ENCODE measurements around the gene ENKUR. TPM values are rescaled to one million over a fixed set of nuclear protein-coding genes. Genes with fewer than 3 reads are reported as not detected.

ENKUR gene
- total RNA-seq, 2 experiments from 2014 or later = not detected

- H3K9me3 Mint-ChIP-seq = no peaks in the 10 kb centered on the region
- DNase-seq (no peak), ATAC-seq (ENCODE audit: low read depth) (no peak)
- H3K4me1 Mint-ChIP-seq = no peaks in the 10 kb centered on the region
- H3K27me3 Mint-ChIP-seq = peaks cover 13% of the 10 kb centered on the region
- H3K4me3 Mint-ChIP-seq = no peak overlapping the region
- H3K27ac Mint-ChIP-seq = no peak overlapping the region
- no peaks in the 10 kb centered on the region for H3K36me3 Mint-ChIP-seq
- POLR2A ChIA-PET = no interaction called here
These were observed 31.1 kb upstream of the ENKUR start for GRCh38 chr10:25047088-25047487.

GRCh38 chr10:25046641-25047040 is 30.7 kb upstream of the ENKUR start:
- POLR2A ChIA-PET = no interaction called here
- Mint-ChIP-seq H3K9me3 (no peaks in the 10 kb centered on the region), H3K27ac (no peak overlapping the region), H3K4me3 (no peak overlapping the region), H3K4me1 (no peaks in the 10 kb centered on the region), H3K27me3 (peaks cover 13% of the 10 kb centered on the region), H3K36me3 (no peaks in the 10 kb centered on the region)
- no peak for DNase-seq
- no peak for ATAC-seq (ENCODE audit: low read depth)

- no peak for DNase-seq
- Mint-ChIP-seq H3K27me3 (peaks cover 19% of the 10 kb centered on the region), H3K27ac (no peak overlapping the region), H3K9me3 (no peaks in the 10 kb centered on the region), H3K4me1 (peaks cover 2% of the 10 kb centered on the region), H3K36me3 (peaks cover 2% of the 10 kb centered on the region), H3K4me3 (no peak overlapping the region)
- ATAC-seq (ENCODE audit: low read depth) = no peak
- POLR2A ChIA-PET = no interaction called here
These were observed 23.6 kb upstream of the ENKUR start for GRCh38 chr10:25039531-25039930.

DNA sequence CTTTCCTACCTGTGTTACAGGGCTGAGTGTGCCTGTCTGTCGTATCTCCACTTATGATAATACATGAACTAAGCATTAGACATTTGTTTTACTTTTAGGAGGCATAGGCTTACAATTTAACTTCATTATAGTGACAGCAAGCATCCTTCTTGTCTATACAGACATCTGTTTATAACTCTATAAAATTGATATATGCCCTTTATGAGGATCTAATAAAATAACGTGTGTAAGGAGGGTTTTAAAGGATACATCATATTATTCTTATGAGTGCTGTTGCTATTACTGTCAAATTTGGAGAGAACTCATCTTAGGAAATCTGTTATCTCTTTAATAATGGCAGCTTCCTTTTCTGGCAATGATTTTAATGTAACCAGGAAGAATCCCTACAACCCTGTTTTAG is 22.4 kb upstream of the ENKUR start:
- H3K4me1 Mint-ChIP-seq = peaks cover 2% of the 10 kb centered on the region
- peaks cover 19% of the 10 kb centered on the region for H3K27me3 Mint-ChIP-seq
- ATAC-seq (ENCODE audit: low read depth) (no peak), DNase-seq (no peak)
- no peaks in the 10 kb centered on the region for H3K9me3 Mint-ChIP-seq
- no peak overlapping the region for H3K4me3 Mint-ChIP-seq
- POLR2A ChIA-PET = interaction anchor here (0.6 kb wide), 1 partner anchor 77 kb away, joined by 5 read pairs; no protein-coding TSS in a partner anchor
- no peak overlapping the region for H3K27ac Mint-ChIP-seq
- peaks cover 2% of the 10 kb centered on the region for H3K36me3 Mint-ChIP-seq

DNA sequence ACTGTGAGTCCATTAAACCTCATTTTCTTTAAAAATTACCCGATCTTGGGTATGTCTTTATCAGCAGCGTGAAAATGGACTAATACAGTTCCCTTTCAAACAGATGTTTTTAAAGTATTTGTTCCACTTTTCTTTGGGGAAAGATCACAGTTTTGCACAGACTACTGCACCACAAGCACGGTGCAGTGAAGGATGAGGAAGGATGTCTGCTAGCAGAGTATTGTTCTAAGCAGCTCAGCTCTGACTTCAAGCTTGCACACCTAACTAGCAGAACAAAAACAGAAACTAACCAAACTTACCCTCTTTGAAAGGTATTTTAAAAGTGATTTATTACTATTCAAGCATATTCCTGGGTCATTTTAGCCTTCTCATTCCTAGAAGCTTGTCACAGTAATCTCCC is 20.4 kb upstream of the ENKUR start:
- peaks cover 2% of the 10 kb centered on the region for H3K9me3 Mint-ChIP-seq
- POLR2A ChIA-PET = no interaction called here
- peaks cover 2% of the 10 kb centered on the region for H3K36me3 Mint-ChIP-seq
- peaks cover 2% of the 10 kb centered on the region for H3K4me1 Mint-ChIP-seq
- H3K4me3 Mint-ChIP-seq = no peak overlapping the region
- ATAC-seq (ENCODE audit: low read depth) = no peak
- no peak for DNase-seq
- H3K27me3 Mint-ChIP-seq = peaks cover 16% of the 10 kb centered on the region
- no peak overlapping the region for H3K27ac Mint-ChIP-seq

DNA sequence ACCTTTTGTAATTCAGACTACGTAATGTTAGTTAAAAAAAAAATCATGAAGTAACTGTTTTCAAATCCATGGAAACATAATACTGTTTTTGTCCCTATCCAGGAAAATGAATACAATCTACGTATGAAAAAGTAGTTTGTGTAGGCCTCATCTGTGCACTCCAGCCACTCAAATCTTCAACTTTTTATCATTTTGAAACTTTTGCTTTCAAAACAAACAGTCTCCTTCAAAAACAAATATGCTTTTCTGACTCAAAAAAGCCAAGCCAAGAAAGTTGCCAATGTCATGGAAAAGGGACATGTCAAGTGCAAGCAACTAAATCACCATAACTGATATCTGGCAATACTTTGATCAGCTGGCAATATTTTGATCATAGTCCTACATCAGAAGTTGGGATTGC is 13.6 kb upstream of the ENKUR start:
- POLR2A ChIA-PET = no interaction called here
- Mint-ChIP-seq H3K27me3 (no peaks in the 10 kb centered on the region), H3K36me3 (peaks cover 5% of the 10 kb centered on the region), H3K4me1 (peaks cover 1% of the 10 kb centered on the region), H3K4me3 (no peak overlapping the region), H3K9me3 (peaks cover 8% of the 10 kb centered on the region), H3K27ac (no peak overlapping the region)
- ATAC-seq (ENCODE audit: low read depth) = no peak
- DNase-seq = no peak

DNA sequence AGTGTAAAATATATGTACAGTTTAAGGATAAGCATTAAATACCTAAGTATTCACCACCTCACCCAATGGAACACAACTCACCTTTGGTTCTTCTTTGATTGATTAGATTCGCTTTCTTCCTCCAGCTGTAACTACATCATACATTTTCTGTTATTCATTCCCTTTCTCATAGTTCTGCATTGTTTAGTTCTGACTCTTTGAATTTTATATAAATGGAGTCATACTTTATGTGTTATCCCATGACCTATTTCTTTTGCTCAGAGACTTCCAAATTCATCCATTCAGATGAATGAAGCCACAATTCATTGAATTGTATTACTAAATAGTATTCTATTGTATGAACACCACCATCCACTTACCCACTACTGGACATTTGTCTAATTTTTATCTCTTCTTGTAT is 12.8 kb upstream of the ENKUR start:
- Mint-ChIP-seq H3K9me3 (peaks cover 8% of the 10 kb centered on the region), H3K4me1 (peaks cover 1% of the 10 kb centered on the region), H3K4me3 (no peak overlapping the region), H3K36me3 (peaks cover 7% of the 10 kb centered on the region), H3K27ac (no peak overlapping the region), H3K27me3 (no peaks in the 10 kb centered on the region)
- ATAC-seq (ENCODE audit: low read depth) (no peak), DNase-seq (no peak)
- POLR2A ChIA-PET = no interaction called here

DNA sequence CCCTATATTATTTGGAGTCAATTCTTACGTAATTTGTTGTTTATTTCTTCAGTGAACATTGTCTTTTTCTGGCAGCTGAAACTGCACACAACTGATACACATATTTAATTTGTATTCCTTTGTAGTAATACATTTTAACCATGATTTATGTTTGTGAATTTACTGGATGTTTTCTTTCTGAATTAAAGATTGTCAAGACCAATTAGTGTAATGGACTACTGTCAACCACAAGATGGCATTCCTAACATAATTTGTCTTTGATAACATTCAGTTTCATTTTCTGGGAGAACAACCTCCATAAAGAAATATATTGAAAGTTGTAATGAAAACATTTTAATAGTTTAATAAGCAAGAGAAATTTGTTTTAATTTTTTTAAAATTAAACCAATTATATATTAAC is 10.5 kb upstream of the ENKUR start:
- H3K27me3 Mint-ChIP-seq = no peaks in the 10 kb centered on the region
- H3K9me3 Mint-ChIP-seq = peaks cover 6% of the 10 kb centered on the region
- DNase-seq (no peak), ATAC-seq (ENCODE audit: low read depth) (no peak)
- no peak overlapping the region for H3K27ac Mint-ChIP-seq
- H3K36me3 Mint-ChIP-seq = peaks cover 7% of the 10 kb centered on the region
- H3K4me1 Mint-ChIP-seq = peaks cover 1% of the 10 kb centered on the region
- no peak overlapping the region for H3K4me3 Mint-ChIP-seq
- POLR2A ChIA-PET = no interaction called here

- Mint-ChIP-seq H3K27ac (no peak overlapping the region), H3K4me3 (no peak overlapping the region), H3K27me3 (no peaks in the 10 kb centered on the region), H3K4me1 (peaks cover 1% of the 10 kb centered on the region), H3K9me3 (peaks cover 1% of the 10 kb centered on the region), H3K36me3 (peaks cover 2% of the 10 kb centered on the region)
- ATAC-seq (ENCODE audit: low read depth) = no peak
- POLR2A ChIA-PET = no interaction called here
- no peak for DNase-seq
These were observed 8.6 kb upstream of the ENKUR start for GRCh38 chr10:25024528-25024927.

- DNase-seq (no peak), ATAC-seq (ENCODE audit: low read depth) (no peak)
- Mint-ChIP-seq H3K27ac (no peak overlapping the region), H3K9me3 (peaks cover 1% of the 10 kb centered on the region), H3K36me3 (peaks cover 3% of the 10 kb centered on the region), H3K4me1 (peaks cover 1% of the 10 kb centered on the region), H3K4me3 (no peak overlapping the region), H3K27me3 (no peaks in the 10 kb centered on the region)
- POLR2A ChIA-PET = no interaction called here
These were observed 7.3 kb upstream of the ENKUR start for GRCh38 chr10:25023278-25023677.

- Mint-ChIP-seq H3K4me3 (no peak overlapping the region), H3K36me3 (peaks cover 2% of the 10 kb centered on the region), H3K9me3 (peaks cover 1% of the 10 kb centered on the region), H3K4me1 (peaks cover 12% of the 10 kb centered on the region), H3K27ac (no peak overlapping the region), H3K27me3 (no peaks in the 10 kb centered on the region)
- POLR2A ChIA-PET = no interaction called here
- no peak for ATAC-seq (ENCODE audit: low read depth)
- DNase-seq = no peak
These were observed 2.7 kb upstream of the ENKUR start for GRCh38 chr10:25018703-25019102.

DNA sequence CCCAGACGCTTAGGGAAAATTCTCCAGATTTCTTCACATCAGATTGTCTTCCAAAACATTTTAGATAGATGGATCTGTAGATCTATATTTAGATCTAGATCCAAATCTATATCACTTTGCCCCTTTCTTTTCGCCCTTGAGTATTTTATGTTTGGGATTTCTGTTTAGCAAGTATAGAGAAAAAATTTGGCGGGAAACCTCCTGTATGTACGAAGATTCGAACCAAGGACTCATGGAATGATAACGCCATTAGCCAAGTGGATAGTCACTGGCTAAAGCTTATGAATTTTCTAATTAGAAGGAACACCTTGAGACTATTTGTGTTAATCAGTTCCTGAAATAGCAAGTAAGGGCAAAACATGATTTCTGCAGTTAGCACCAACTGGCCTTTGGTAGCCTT is 1.7 kb upstream of the ENKUR start:
- peaks cover 2% of the 10 kb centered on the region for H3K36me3 Mint-ChIP-seq
- H3K27me3 Mint-ChIP-seq = no peaks in the 10 kb centered on the region
- DNase-seq (no peak), ATAC-seq (ENCODE audit: low read depth) (no peak)
- H3K9me3 Mint-ChIP-seq = peaks cover 1% of the 10 kb centered on the region
- H3K4me3 Mint-ChIP-seq = peak overlapping the region; percentile 94
- H3K4me1 Mint-ChIP-seq = peaks cover 12% of the 10 kb centered on the region
- POLR2A ChIA-PET = no interaction called here
- peak overlapping the region; percentile 90 for H3K27ac Mint-ChIP-seq

GRCh38 chr10:25017154-25017590 is 1.2 kb upstream of the ENKUR start:
- POLR2A ChIA-PET = interaction anchor here (1.1 kb wide), 1 partner anchor 135 kb away, joined by 3 read pairs; no protein-coding TSS in a partner anchor
- Mint-ChIP-seq H3K4me3 (peak overlapping the region; percentile 94), H3K27ac (peak overlapping the region; percentile 90), H3K27me3 (no peaks in the 10 kb centered on the region), H3K36me3 (peaks cover 2% of the 10 kb centered on the region), H3K9me3 (peaks cover 1% of the 10 kb centered on the region), H3K4me1 (peaks cover 12% of the 10 kb centered on the region)
- ATAC-seq (ENCODE audit: low read depth) (no peak), DNase-seq (peak; percentile 27)

- no peaks in the 10 kb centered on the region for H3K27me3 Mint-ChIP-seq
- POLR2A ChIA-PET = interaction anchor here (1.1 kb wide), 2 partner anchors 135 to 292 kb away, joined by 3 to 4 read pairs; no protein-coding TSS in a partner anchor
- H3K27ac Mint-ChIP-seq = peak within 1 kb of the TSS; percentile 90
- DNase-seq (peak; percentile 94), ATAC-seq (ENCODE audit: low read depth) (peak; percentile 98)
- H3K9me3 Mint-ChIP-seq = peaks cover 1% of the 10 kb centered on the region
- peak within 1 kb of the TSS; percentile 94 for H3K4me3 Mint-ChIP-seq
- H3K4me1 Mint-ChIP-seq = peaks cover 12% of the 10 kb centered on the region
- peaks cover 2% of the 10 kb centered on the region for H3K36me3 Mint-ChIP-seq
These were observed 607 bp upstream of the ENKUR start, which contains the start of gene THNSL1 for GRCh38 chr10:25016376-25017153. THNSL1 (plus strand) TSS chr10:25016612; CDS start chr10:25023224, 6,612 bp downstream.

All from activated naive CD8-positive, alpha-beta T cell treated with anti-CD3 and anti-CD28 coated beads, Interleukin-2, amount 10 ng/mL, durations not matched to agents 7 days and 5 days (primary cell).